Prostate gland (tissue), 2 donors: ENCODE results near the gene EHMT1.

ENCODE experiments used
- POLR2A ChIP-seq: fragments of 450-650 bp; IDR thresholded peaks from one replicate; pipeline ENCODE4 v1.6.1; 2016; ENCODE audit warnings: antibody characterized with exemption, mild to moderate bottlenecking
- TF ChIP-seq, protein P1 (sequence below), 4 experiments: fragments of 200-600 bp in 2 of 4; fragments of 450-650 bp in 2 of 4; sonication (generic) in 2 of 4; IDR thresholded peaks; 1 replicate in 3 of 4; 2 replicates in 1 of 4; pipeline ENCODE4 v1.5.1; 2016 to 2019; ENCODE audit warnings: antibody characterized with exemption in 4 of 4, mild to moderate bottlenecking in 2 of 4, moderate library complexity in 2 of 4

DNA sequence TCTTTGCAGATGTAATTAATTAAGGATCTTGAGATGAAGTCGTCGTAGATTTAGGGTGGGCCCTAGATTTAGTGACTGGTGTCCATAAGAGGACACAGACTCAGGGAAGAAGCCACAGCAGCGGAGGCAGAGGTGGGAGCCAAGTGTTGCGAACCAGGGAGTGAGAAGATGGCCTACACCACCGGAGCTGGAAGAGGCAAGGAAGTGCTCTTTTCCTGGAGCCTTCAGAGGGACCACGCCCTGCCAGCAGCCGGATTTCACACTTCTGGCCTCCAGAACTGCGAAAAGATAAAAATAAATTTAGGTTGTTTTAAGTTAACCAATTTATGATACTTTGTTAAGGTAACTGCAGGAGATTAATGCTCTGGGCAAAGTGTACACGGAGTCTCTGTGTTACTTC is 30.7 kb downstream of the EHMT1 start:
- no peak for TF ChIP-seq POLR2A
- TF ChIP-seq, protein P1, sequence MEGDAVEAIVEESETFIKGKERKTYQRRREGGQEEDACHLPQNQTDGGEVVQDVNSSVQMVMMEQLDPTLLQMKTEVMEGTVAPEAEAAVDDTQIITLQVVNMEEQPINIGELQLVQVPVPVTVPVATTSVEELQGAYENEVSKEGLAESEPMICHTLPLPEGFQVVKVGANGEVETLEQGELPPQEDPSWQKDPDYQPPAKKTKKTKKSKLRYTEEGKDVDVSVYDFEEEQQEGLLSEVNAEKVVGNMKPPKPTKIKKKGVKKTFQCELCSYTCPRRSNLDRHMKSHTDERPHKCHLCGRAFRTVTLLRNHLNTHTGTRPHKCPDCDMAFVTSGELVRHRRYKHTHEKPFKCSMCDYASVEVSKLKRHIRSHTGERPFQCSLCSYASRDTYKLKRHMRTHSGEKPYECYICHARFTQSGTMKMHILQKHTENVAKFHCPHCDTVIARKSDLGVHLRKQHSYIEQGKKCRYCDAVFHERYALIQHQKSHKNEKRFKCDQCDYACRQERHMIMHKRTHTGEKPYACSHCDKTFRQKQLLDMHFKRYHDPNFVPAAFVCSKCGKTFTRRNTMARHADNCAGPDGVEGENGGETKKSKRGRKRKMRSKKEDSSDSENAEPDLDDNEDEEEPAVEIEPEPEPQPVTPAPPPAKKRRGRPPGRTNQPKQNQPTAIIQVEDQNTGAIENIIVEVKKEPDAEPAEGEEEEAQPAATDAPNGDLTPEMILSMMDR (IDR thresholded peaks at IDR 0.05), result no peak
